ENCODE data around the gene TBCD.

Gene TBCD

GRCh38 chr17:82751571-82752370 is at the start of gene TBCD:
Gene TBCD, plus strand, starts transcription at chr17:82752065. Its CDS starts 129 bp downstream, at chr17:82752194.
- peak; percentile 64 to 67 for DNase-seq

- DNase-seq: no peak
Observed at GRCh38 chr17:82702231-82702927, 49.5 kb upstream of the TBCD start.

GRCh38 chr17:82703036-82703745 is 48.7 kb upstream of the TBCD start:
- no peak for DNase-seq

- no peak for DNase-seq
Observed at GRCh38 chr17:82703935-82704865, 47.7 kb upstream of the TBCD start.

GRCh38 chr17:82704886-82705285 is 47.0 kb upstream of the TBCD start:
- no peak for DNase-seq

GRCh38 chr17:82705756-82706155 is 46.1 kb upstream of the TBCD start:
- no peak for DNase-seq

- DNase-seq: no peak
Observed at GRCh38 chr17:82709024-82709675, 42.7 kb upstream of the TBCD start.

GRCh38 chr17:82709676-82710498 is 42.0 kb upstream of the TBCD start:
- no peak for DNase-seq

GRCh38 chr17:82710499-82711232 is 41.2 kb upstream of the TBCD start:
- DNase-seq: no peak

GRCh38 chr17:82713071-82713723 is 38.7 kb upstream of the TBCD start:
- no peak for DNase-seq

GRCh38 chr17:82716203-82717010 is 35.5 kb upstream of the TBCD start, which contains the start of gene FN3KRP:
Gene FN3KRP, plus strand, starts transcription at chr17:82716706. Its CDS starts 50 bp downstream, at chr17:82716756.
- DNase-seq: peak; percentile 19 to 35

- DNase-seq: no peak
Observed at GRCh38 chr17:82718986-82719685, 32.7 kb upstream of the TBCD start.

GRCh38 chr17:82720204-82720603 is 31.7 kb upstream of the TBCD start:
- DNase-seq: no peak

GRCh38 chr17:82722341-82723013 is 29.4 kb upstream of the TBCD start:
- no peak for DNase-seq

- no peak for DNase-seq
Observed at GRCh38 chr17:82723169-82723807, 28.6 kb upstream of the TBCD start.

GRCh38 chr17:82726427-82726826 is 25.4 kb upstream of the TBCD start:
- DNase-seq: no peak
